Measurements from ENCODE around the gene CCDC110.

CCDC110 gene

DNA sequence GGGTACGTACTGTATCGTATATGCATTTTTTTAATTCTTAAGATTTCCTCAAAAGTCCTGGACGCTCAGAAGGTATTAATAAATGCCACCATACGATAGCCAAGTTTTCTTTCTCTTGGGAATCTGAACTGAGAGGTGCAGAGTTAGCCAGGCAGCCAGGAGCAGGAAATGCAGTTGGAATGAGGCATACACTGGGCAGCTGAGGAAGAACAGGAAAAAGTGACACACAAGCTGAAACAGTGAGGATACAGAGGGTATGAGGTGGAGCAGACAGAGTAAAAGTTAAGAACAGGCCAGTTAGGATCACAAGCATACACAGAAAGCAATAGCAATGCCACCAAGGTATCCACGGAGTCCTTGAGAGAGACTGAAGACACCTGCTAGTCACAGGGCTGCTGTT is 59.1 kb downstream of the CCDC110 start:
- DNase-seq, result no peak

DNA sequence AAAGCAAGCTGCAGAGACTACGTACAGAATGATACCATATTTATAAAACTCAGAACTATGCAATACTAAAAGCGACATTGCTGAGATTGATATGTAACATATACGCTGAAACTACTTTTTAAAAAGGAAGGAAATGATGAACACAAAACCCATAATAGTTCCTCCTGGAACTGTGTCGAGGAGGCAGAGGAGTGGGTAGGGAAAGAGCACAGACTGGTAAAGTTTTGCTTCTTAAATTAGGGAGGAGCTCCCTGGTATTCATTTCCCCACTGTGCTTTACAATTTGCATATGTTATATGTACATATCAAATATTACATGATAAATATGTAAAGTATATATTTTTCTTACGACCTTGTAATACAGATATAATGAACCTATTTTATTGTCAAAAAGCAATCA is 59.7 kb downstream of the CCDC110 start:
- DNase-seq, result no peak

DNA sequence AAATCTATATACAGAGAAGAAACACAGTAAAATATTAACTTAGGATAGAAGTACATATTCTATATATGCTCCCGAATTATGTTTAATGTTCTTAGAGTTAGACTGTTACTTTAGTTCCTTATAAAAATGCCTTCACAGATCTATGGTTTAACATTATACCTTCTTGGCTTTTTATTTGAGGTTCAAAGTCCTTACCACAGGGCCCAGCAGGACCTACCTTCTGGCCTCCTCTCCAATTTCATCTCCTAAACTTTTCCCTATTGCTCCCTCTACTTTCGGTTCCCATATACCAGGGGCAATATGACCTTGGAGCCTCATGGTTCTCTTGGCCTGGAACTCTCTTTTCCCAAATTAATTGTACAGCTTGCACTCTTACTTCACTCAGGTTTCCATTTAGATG is 63.1 kb downstream of the CCDC110 start:
- no peak for DNase-seq

DNA sequence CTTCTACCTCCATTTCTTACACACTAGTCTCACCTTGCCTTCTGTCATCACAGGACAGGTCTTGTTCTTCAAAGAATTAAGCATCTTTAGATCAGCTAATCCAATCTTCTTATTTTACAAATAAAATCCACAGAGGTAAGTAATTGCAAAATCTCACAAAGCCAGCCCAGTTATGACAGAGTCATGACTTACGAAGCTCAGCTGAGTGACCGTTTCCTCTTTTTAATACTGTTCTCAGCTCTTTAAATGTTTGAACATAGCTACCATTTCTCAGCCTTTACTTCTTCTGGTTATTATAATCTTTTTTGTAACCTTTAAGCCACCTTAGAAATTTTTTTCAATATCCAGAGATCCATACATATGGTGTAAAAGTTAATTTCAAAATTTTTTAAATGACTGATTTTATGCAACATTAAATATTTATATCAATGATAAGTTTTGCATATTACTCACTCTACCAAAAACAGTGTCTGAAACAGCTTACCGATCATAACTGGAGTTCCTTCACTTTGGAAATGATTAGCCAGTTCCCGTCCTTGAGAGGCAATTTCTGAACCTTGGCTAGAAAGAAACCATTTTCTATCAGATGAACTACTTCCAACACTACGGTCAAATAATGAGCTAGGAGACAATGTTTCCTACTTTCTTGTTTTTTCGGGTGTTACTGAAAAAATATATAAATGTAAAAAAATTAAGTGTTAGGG is 66.1 kb downstream of the CCDC110 start:
- no peak for DNase-seq

DNA sequence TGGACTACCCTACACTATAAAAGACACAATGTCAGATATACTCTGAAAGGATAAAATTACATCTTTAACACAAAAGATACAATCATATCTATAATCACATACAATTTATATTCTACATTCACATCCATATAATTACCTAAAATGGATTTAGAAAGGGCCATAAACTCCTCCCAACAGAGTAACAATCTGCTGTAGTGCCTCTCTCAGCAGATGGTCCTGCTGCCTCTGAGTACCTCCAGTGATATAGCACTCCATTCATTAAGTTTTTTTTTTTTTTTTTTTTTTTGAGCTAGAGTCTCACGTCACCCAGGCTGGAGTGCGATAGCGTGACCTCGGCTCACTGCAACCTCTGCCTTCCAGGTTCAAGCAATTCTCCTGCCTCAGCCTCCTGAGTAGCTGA is 67.5 kb downstream of the CCDC110 start:
- DNase-seq, result no peak

DNA sequence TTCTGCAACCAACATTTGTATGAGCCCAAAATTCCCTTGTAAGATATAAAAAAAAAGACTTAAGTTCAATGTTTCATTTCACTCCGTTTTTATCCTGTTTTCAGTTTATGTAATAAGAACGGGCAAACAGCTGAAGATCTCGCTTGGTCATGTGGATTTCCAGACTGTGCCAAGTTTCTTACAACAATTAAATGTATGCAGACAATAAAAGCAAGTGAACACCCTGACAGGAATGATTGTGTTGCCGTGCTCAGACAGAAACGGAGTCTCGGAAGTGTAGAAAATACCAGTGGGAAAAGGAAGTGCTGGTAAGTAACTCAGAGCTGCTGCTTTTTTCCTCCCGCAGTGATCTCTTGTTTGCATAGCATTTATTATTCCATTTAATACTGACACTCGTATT is 72.1 kb downstream of the CCDC110 start:
- no peak for DNase-seq

DNA sequence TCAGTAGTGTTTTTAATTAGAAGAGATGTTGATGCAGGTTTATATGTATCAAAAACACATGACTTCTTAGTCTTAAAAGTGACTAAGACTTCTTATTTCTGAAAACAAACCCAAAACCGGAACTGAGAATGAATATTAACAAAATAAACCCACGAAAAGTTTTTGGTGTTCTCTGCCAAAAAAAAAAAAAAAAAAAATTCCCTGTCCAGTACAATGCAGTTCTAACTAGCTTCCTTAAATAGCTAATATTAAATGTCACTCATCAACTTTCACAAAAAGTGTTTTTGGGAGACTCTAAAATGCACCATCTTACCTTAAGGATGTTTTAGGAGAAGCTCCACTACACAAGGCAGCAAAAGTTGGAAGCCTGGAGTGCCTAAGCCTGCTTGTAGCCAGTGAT is 72.9 kb downstream of the CCDC110 start:
- DNase-seq, result no peak

DNA sequence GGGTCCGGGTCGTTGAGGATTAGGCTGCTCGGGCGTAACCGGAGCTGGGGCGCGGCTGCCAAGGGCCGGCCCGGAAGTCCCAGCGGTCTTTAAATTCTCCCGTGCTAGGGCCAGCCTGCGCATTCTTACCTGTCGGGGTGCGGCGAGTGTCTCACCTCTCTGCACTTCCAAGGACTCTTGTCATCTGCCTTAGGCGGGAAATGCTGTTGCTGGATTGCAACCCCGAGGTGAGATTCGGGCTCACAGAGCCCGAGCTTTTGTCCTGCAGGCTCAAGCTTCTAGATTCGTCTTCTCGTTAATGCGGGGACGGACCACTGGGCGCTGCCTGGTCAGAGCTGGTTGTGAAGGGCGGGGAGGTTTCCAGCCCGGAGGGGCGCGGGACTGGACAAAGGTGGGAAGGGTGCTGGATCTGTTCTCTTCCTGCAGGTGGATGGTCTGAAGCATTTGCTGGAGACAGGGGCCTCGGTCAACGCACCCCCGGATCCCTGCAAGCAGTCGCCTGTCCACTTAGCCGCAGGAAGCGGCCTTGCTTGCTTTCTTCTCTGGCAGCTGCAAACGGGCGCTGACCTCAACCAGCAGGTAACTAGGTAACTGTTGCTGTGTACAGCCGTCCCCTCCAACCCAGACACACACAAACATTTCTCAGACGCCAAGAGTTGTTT is 74.7 kb downstream of the CCDC110 start, which contains the start of gene ANKRD37:
Gene ANKRD37, plus strand, starts transcription at position 118 of the 662 bp plus-strand sequence. Its CDS starts 83 bp downstream, at position 201.
- DNase-seq, result no peak

DNA sequence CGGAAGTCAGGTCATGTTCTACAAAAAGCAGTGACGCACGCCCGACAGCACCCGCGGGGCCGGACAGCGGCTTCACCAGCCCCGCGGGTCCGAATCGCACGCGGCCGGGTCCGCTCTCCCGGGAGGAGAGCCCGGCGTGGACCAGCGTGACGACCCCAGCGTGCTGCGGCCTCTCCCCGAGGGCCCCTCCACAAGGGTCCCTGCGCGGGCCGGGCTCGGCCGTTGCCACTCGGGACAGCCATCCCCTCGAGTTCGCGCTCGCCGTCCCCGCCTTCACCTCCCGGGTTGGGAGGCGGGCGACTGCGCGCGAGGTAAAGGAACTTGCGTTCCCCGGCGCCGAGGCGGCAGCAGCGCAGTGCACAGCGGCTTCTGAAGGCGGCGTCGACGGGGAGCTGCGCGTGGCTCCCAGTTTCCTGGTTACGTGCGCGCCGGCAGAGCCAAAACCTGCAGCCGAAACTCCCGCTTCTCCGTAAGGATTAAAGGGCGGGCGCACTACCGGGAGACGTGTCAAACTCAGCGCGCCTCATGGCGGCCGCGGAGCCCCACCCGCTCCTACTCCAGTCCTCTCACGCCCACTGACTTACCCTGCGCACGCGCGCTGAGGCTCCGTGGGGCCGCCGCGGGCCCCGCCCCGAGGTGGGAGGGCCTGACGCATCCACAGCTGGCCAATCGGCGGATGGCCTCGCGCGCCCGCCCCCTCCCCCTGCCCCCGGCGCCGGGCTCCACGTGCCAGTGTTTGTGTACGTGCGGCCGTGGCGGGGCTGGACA is 75.4 kb downstream of the CCDC110 start:
- peak; percentile 93 for DNase-seq

DNA sequence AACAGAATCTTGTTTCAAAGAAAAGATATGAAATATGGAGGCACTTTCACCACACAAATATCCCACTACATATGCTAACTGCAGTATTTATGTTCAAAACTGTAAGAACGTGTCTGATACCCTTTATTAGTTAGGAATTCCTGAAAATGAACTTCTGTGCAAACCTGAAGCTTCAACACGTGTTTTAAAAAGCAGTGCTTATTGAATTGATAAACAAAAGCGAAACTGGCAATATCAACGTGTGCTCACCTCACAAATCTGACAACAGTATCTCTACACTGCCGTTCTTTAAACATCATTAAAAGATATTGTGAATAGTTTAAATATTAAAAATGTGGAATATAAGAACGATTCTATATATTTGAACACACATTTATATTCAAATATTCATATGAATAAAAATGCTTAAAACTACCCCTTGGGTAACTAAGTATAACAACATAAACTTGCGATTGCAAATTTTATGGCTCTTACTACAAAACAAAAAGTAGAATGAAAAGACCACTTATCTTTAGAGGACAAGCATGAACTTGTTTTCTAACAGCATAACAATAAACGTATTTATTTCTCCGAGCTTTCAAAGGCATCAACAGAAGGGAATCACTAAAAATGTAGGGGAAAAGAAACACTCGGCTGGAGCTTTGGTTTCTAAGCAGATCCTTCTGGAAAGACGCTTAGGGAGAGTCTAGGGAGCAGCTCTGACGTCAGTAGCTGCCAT is 76.1 kb downstream of the CCDC110 start, which contains the start of gene LRP2BP:
Gene LRP2BP, minus strand, starts transcription at position 687 of the 718 bp plus-strand sequence. CDS start 17,738 bp downstream, outside the sequence.
- no peak for DNase-seq
